Measurements from ENCODE around the gene SEZ6L2. TPM values are rescaled to one million over a fixed set of nuclear protein-coding genes. Genes with fewer than 3 reads are reported as not detected.

Gene SEZ6L2
- total and polyA plus RNA-seq, 4 experiments from 2014 or later, result 0.70 TPM; not detected in 3

GRCh38 chr16:29845656-29846055, 53.7 kb downstream of the SEZ6L2 start:
- POLR2A ChIA-PET (ENCODE audit: partially characterized antibody), result interaction anchor here (0.8 to 0.9 kb wide), 2 partner anchors 12 to 33 kb away, joined by 3 read pairs; partner anchors contain the start of gene PRRT2
- Histone ChIP-seq H3K4me3 (ENCODE audit: low read length in 2 of 2) (no peak overlapping the region), H3K36me3 (ENCODE audit: insufficient read depth, low read length) (peaks cover 58% of the 10 kb centered on the region), H3K9me3 (ENCODE audit: control insufficient read depth in 1 of 2, low read length in 2 of 2) (no peaks in the 10 kb centered on the region), H3K27ac (ENCODE audit: low read depth, low read length) (no peak overlapping the region), H3K4me1 (ENCODE audit: insufficient read depth, low read length) (peaks cover 6% of the 10 kb centered on the region), H3K27me3 (ENCODE audit: insufficient read depth, low read length) (no peaks in the 10 kb centered on the region)
- DNase-seq, result peak in 1 of 5 donors; percentile 25
- no peaks in the 10 kb centered on the region for H3K9me3 Mint-ChIP-seq
- H3K36me3 Mint-ChIP-seq, result peaks cover 22 to 56% of the 10 kb centered on the region in 2 donors
- H3K4me3 Mint-ChIP-seq, result no peak overlapping the region
- H3K27me3 Mint-ChIP-seq, result no peaks in the 10 kb centered on the region
- CTCF ChIA-PET (ENCODE audit: partially characterized antibody), result interaction anchor here (1.2 to 6.3 kb wide), 4 partner anchors 8 to 145 kb away, joined by 3 to 134 read pairs (median 68); partner anchors contain the start of genes MVP and PAGR1
- H3K4me1 Mint-ChIP-seq, result peaks cover 1 to 7% (median 4%) of the 10 kb centered on the region in 4 donors
- peak overlapping the region in 1 of 7 donors; percentile 62 for H3K27ac Mint-ChIP-seq
- intact Hi-C loops (cut with micrococcal nuclease), result no loop called here

GRCh38 chr16:29844575-29845331, 54.6 kb downstream of the SEZ6L2 start:
- intact Hi-C loops (cut with micrococcal nuclease), result no loop called here
- no peak overlapping the region for H3K27ac ChIP-seq (ENCODE audit: low read depth, low read length)
- Mint-ChIP-seq H3K36me3 (peaks cover 26 to 65% of the 10 kb centered on the region in 2 donors), H3K4me3 (no peak overlapping the region), H3K9me3 (no peaks in the 10 kb centered on the region), H3K27me3 (no peaks in the 10 kb centered on the region), H3K27ac (no peak overlapping the region), H3K4me1 (peaks cover 1 to 7% (median 4%) of the 10 kb centered on the region in 4 donors)
- H3K27me3 ChIP-seq (ENCODE audit: insufficient read depth, low read length), result no peaks in the 10 kb centered on the region
- peak in 1 of 5 donors; percentile 19 for DNase-seq
- H3K4me1 ChIP-seq (ENCODE audit: insufficient read depth, low read length), result peaks cover 6% of the 10 kb centered on the region
- peaks cover 65% of the 10 kb centered on the region for H3K36me3 ChIP-seq (ENCODE audit: insufficient read depth, low read length)
- POLR2A ChIA-PET (ENCODE audit: partially characterized antibody), result interaction anchor here (0.6 to 1.3 kb wide), 2 partner anchors 18 to 54 kb away, joined by 3 to 4 read pairs; partner anchors contain the start of gene KIF22
- no peak overlapping the region for H3K4me3 ChIP-seq (ENCODE audit: low read length in 2 of 2)
- CTCF ChIA-PET (ENCODE audit: partially characterized antibody), result interaction anchor here (0.7 to 6.3 kb wide), 3 partner anchors 26 to 83 kb away, joined by 3 to 129 read pairs (median 6); partner anchors contain the start of genes MVP and PAGR1
- H3K9me3 ChIP-seq (ENCODE audit: control insufficient read depth in 1 of 2, low read length in 2 of 2), result no peaks in the 10 kb centered on the region

DNA sequence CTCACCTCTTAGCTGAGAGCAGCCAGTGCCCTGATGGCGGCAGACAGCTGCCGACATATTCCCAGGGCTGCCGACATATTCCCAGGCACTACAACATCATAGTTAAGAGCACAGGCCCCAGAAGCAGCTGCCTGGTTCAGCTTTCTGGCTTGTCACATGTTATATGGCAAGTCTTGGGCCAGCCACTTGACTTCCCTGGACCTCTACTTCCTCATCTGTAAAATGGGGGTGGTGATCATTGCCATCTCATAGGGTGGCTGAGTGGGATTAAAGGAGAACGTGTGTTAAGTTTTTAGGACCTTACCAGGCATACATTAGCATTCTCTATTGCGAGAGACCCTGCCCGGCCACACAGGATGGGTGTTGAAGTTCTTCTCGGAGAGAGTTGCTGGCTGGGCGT, 55.4 kb downstream of the SEZ6L2 start:
- Histone ChIP-seq H3K36me3 (ENCODE audit: insufficient read depth, low read length) (peaks cover 69% of the 10 kb centered on the region), H3K27ac (ENCODE audit: low read depth, low read length) (no peak overlapping the region), H3K4me1 (ENCODE audit: insufficient read depth, low read length) (peaks cover 6% of the 10 kb centered on the region), H3K4me3 (ENCODE audit: low read length in 2 of 2) (no peak overlapping the region), H3K9me3 (ENCODE audit: control insufficient read depth in 1 of 2, low read length in 2 of 2) (no peaks in the 10 kb centered on the region), H3K27me3 (ENCODE audit: insufficient read depth, low read length) (no peaks in the 10 kb centered on the region)
- no peaks in the 10 kb centered on the region for H3K9me3 Mint-ChIP-seq
- no peak overlapping the region for H3K4me3 Mint-ChIP-seq
- POLR2A ChIA-PET (ENCODE audit: partially characterized antibody), result interaction anchor here (1.3 to 1.8 kb wide), 2 partner anchors 53 to 142 kb away, joined by 3 to 5 read pairs; partner anchors contain the start of gene KIF22
- H3K27me3 Mint-ChIP-seq, result no peaks in the 10 kb centered on the region
- H3K4me1 Mint-ChIP-seq, result peaks cover 1 to 7% (median 4%) of the 10 kb centered on the region in 4 donors
- H3K27ac Mint-ChIP-seq, result peak overlapping the region in 4 of 7 donors; percentile 24 to 88 (median 62)
- H3K36me3 Mint-ChIP-seq, result peaks cover 33 to 70% of the 10 kb centered on the region in 2 donors
- DNase-seq, result no peak
- intact Hi-C loops (cut with micrococcal nuclease), result no loop called here
- CTCF ChIA-PET (ENCODE audit: partially characterized antibody), result interaction anchor here (0.7 to 1.3 kb wide), 3 partner anchors 36 to 144 kb away, joined by 3 to 4 read pairs (median 3); no protein-coding TSS in a partner anchor

- peaks cover 0 to 5% (median 0%) of the 10 kb centered on the region in 4 donors for H3K4me1 Mint-ChIP-seq
- ChIA-PET POLR2A (ENCODE audit: partially characterized antibody) (interaction anchor here (0.6 to 1.8 kb wide), 6 partner anchors 16 to 141 kb away, joined by 3 to 5 read pairs (median 3); partner anchors contain the start of genes MAZ and PAGR1), CTCF (ENCODE audit: partially characterized antibody) (interaction anchor here (1.1 to 1.3 kb wide), 2 partner anchors 35 to 143 kb away, joined by 3 to 4 read pairs; no protein-coding TSS in a partner anchor)
- H3K4me3 Mint-ChIP-seq, result no peak overlapping the region
- H3K27ac Mint-ChIP-seq, result peak overlapping the region in 4 of 7 donors; percentile 25 to 42 (median 32)
- no peak overlapping the region for H3K4me3 ChIP-seq (ENCODE audit: low read length in 2 of 2)
- no peak for DNase-seq
- H3K36me3 Mint-ChIP-seq, result peaks cover 35 to 68% of the 10 kb centered on the region in 2 donors
- no peaks in the 10 kb centered on the region for H3K9me3 ChIP-seq (ENCODE audit: control insufficient read depth in 1 of 2, low read length in 2 of 2)
- H3K36me3 ChIP-seq (ENCODE audit: insufficient read depth, low read length), result peaks cover 74% of the 10 kb centered on the region
- intact Hi-C loops (cut with micrococcal nuclease), result no loop called here
- H3K27ac ChIP-seq (ENCODE audit: low read depth, low read length), result no peak overlapping the region
- no peaks in the 10 kb centered on the region for H3K4me1 ChIP-seq (ENCODE audit: insufficient read depth, low read length)
- no peaks in the 10 kb centered on the region for H3K9me3 Mint-ChIP-seq
- no peaks in the 10 kb centered on the region for H3K27me3 ChIP-seq (ENCODE audit: insufficient read depth, low read length)
- H3K27me3 Mint-ChIP-seq, result no peaks in the 10 kb centered on the region
Measured at GRCh38 chr16:29842732-29843346, 56.5 kb downstream of the SEZ6L2 start.

- intact Hi-C loops (cut with micrococcal nuclease), result no loop called here
- Mint-ChIP-seq H3K27me3 (no peaks in the 10 kb centered on the region), H3K9me3 (no peaks in the 10 kb centered on the region), H3K4me3 (no peak overlapping the region), H3K36me3 (peaks cover 40 to 73% of the 10 kb centered on the region in 2 donors), H3K4me1 (peaks cover 0 to 3% (median 0%) of the 10 kb centered on the region in 4 donors), H3K27ac (peak overlapping the region in 2 of 7 donors; percentile 35 to 68)
- H3K36me3 ChIP-seq (ENCODE audit: insufficient read depth, low read length), result peaks cover 72% of the 10 kb centered on the region
- DNase-seq, result peak in 1 of 5 donors; percentile 11
- ChIA-PET CTCF (ENCODE audit: partially characterized antibody) (interaction anchor here (1.0 to 1.7 kb wide), 3 partner anchors 14 to 142 kb away, joined by 3 to 5 read pairs (median 3); no protein-coding TSS in a partner anchor), POLR2A (ENCODE audit: partially characterized antibody) (interaction anchor here (0.6 to 1.2 kb wide), 4 partner anchors 25 to 177 kb away, joined by 3 to 5 read pairs (median 4); partner anchors contain the start of gene PAGR1)
- no peaks in the 10 kb centered on the region for H3K27me3 ChIP-seq (ENCODE audit: insufficient read depth, low read length)
- no peaks in the 10 kb centered on the region for H3K4me1 ChIP-seq (ENCODE audit: insufficient read depth, low read length)
- no peak overlapping the region for H3K4me3 ChIP-seq (ENCODE audit: low read length in 2 of 2)
- no peak overlapping the region for H3K27ac ChIP-seq (ENCODE audit: low read depth, low read length)
- no peaks in the 10 kb centered on the region for H3K9me3 ChIP-seq (ENCODE audit: control insufficient read depth in 1 of 2, low read length in 2 of 2)
Measured at GRCh38 chr16:29841631-29842030, 57.7 kb downstream of the SEZ6L2 start.

DNA sequence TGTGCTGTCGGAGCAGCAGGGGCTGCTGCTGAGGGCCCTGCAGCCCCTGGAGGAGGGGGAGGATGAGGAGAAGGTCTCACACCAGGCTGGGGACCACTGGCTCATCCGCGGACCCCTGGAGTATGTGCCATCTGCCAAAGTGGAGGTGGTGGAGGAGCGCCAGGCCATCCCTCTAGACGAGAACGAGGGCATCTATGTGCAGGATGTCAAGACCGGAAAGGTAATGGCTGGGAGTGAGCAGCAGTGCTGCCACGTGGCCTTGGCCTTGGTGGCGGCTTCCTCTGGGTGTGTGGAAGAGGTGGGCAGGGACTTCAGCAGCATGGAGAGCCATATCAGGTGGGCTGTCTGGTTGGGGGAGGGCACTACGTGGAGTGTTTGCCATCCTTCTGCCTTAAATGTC, 59.1 kb downstream of the SEZ6L2 start:
- H3K9me3 ChIP-seq (ENCODE audit: control insufficient read depth in 1 of 2, low read length in 2 of 2), result no peaks in the 10 kb centered on the region
- no peak overlapping the region for H3K4me3 ChIP-seq (ENCODE audit: low read length in 2 of 2)
- peaks cover 69% of the 10 kb centered on the region for H3K36me3 ChIP-seq (ENCODE audit: insufficient read depth, low read length)
- no peaks in the 10 kb centered on the region for H3K27me3 ChIP-seq (ENCODE audit: insufficient read depth, low read length)
- POLR2A ChIA-PET (ENCODE audit: partially characterized antibody), result interaction anchor here (1.0 to 1.2 kb wide), 2 partner anchors 8 to 17 kb away, joined by 3 read pairs; no protein-coding TSS in a partner anchor
- H3K27me3 Mint-ChIP-seq, result no peaks in the 10 kb centered on the region
- intact Hi-C loops (cut with micrococcal nuclease), result no loop called here
- no peak overlapping the region for H3K27ac ChIP-seq (ENCODE audit: low read depth, low read length)
- CTCF ChIA-PET (ENCODE audit: partially characterized antibody), result interaction anchor here (1.4 to 3.1 kb wide), 2 partner anchors 8 to 23 kb away, joined by 4 to 18 read pairs; no protein-coding TSS in a partner anchor
- H3K4me3 Mint-ChIP-seq, result no peak overlapping the region
- peak overlapping the region in 4 of 7 donors; percentile 42 to 79 (median 60) for H3K27ac Mint-ChIP-seq
- peaks cover 39 to 76% of the 10 kb centered on the region in 2 donors for H3K36me3 Mint-ChIP-seq
- H3K9me3 Mint-ChIP-seq, result no peaks in the 10 kb centered on the region
- peaks cover 0 to 3% (median 0%) of the 10 kb centered on the region in 4 donors for H3K4me1 Mint-ChIP-seq
- DNase-seq, result no peak
- no peaks in the 10 kb centered on the region for H3K4me1 ChIP-seq (ENCODE audit: insufficient read depth, low read length)
